GM10248 (cell line): ENCODE results near the gene UBE2D3.

Experiments used
- CTCF ChIA-PET: fragments of 300-600 bp; sonication (Branson Sonifier 250); formaldehyde crosslinking; extraction: SDS; loops from one replicate; lab custom pipeline; 2021; ENCODE audit warnings: antibody characterized with exemption; lab: Yijun Ruan, JAX
- POLR2A ChIA-PET: fragments of 350-650 bp; sonication (Branson Sonifier 250); formaldehyde crosslinking; extraction: SDS; loops from one replicate; lab custom pipeline; 2020; ENCODE audit warnings: antibody characterized with exemption; lab: Yijun Ruan, JAX
- DNase-seq: peaks from one replicate; pipeline ENCODE4 v3.0.0; 2012; ENCODE audit errors: extremely low spot score
- TF ChIP-seq, protein P1 (sequence below): IDR thresholded peaks from 2 replicates; pipeline ENCODE4 v1.5.1; 2012; ENCODE audit warnings: mild to moderate bottlenecking, low read depth; ENCODE audit errors: extremely low read depth, missing control alignments, control extremely low read depth

UBE2D3 gene

DNA sequence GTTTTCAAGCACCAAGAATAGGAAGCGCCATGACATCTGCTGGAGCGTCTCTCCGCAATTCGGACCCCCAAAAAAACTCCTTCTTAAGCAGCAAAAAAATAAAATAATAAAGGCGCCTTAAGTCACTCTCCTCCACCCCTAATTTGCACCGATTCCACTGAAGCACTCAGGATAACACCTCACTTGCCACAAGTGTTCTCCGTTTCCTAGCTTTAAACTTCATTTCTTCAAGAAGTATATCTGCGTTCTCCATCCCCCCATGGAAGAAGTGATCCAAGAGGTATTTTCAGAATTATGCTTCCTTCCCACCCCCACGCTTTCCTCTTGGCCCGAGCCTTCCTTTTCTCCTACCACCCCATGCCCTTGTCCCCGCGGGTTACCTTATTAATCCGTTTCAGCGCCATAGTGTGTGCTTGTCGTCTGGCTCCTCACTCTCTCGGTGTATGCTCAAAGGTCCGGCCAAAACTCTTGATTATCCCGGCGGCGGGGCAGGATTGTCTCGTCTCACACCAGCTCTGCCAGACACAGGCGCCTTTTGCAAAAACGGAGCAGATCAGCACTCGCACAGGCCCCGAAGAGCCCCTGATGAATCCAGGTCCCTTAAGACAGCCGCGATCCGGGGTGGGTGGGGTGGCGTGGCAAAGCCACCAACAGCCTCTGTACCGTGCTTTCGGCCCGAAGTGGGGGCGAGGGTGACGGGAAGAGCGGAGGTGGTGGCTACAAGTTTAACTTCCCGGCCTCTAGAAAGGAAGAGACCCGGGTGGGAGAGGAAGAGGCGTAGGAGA lies 1.1 kb downstream of the UBE2D3 start:
- ChIA-PET POLR2A (interaction anchor here (0.7 to 2.7 kb wide), 2 partner anchors 9 to 10 kb away, joined by 3 to 25 read pairs; no protein-coding TSS in a partner anchor), CTCF (interaction anchor here (0.9 to 2.3 kb wide), 4 partner anchors 10 to 65 kb away, joined by 3 to 13 read pairs (median 5); partner anchors contain the start of genes CISD2 and MANBA)
- TF ChIP-seq, protein P1, sequence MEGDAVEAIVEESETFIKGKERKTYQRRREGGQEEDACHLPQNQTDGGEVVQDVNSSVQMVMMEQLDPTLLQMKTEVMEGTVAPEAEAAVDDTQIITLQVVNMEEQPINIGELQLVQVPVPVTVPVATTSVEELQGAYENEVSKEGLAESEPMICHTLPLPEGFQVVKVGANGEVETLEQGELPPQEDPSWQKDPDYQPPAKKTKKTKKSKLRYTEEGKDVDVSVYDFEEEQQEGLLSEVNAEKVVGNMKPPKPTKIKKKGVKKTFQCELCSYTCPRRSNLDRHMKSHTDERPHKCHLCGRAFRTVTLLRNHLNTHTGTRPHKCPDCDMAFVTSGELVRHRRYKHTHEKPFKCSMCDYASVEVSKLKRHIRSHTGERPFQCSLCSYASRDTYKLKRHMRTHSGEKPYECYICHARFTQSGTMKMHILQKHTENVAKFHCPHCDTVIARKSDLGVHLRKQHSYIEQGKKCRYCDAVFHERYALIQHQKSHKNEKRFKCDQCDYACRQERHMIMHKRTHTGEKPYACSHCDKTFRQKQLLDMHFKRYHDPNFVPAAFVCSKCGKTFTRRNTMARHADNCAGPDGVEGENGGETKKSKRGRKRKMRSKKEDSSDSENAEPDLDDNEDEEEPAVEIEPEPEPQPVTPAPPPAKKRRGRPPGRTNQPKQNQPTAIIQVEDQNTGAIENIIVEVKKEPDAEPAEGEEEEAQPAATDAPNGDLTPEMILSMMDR = no peak
- no peak for DNase-seq

DNA sequence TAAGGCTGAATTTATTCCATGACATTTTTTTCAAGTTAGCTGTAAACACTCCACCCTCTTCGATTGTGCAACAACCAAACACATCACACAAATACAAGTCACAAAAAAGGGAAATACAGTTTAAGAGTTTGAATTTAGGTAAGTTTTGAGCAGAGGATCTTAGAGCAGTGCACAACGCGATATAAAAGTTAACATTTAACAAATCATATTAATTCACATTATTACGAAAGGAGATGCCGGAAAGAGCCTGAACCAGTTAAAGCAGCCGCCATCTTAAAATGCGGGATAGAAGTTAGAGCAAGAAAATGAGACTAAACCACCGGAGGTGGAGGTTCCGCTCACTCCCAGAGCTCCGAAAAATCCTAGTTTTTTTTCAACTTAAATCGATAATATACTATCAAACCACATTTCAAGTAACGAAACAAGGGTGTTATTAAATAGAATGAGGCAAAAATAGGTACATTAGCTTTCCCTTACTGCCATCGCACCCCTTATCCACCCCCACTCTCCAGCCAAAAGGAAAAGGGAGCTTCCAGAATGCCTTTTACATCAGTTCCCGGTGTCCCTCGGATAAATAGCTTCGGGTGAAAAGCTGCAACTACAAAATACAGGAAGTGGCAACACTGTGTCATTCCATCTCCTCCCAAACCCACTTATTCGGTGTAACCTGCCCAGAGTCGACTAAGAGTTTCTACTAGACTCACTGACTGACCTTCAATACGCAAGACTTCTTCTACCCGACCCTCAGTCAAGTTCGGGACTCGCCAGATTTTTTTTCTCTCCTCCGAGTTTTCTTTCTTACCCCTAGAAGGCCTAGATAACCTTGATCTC lies 1.9 kb downstream of the UBE2D3 start:
- CTCF ChIA-PET = interaction anchor here (0.9 to 1.6 kb wide), 3 partner anchors 9 to 61 kb away, joined by 3 to 7 read pairs (median 3); no protein-coding TSS in a partner anchor
- POLR2A ChIA-PET = interaction anchor here (0.7 kb wide), 1 partner anchor 10 kb away, joined by 3 read pairs; no protein-coding TSS in a partner anchor
- TF ChIP-seq, protein P1 = no peak
- DNase-seq = no peak

DNA sequence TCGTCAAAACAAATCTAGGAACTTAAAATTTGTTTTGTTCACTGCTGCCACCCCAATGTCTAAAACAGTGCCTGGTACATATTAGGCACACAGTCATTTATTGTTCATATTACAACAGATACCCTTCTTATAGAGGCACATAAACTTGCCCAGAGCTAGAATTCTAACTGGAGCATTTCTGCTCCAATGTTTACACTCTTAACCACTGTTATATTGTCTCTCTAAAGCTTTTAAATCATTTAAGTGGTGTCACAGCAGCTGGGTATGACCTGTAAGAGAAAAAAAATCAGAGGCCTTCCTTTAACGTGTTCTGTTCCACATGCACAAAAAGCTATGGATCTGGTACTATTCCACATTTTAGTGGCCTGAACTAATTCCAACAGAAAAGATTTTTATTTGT lies 3.0 kb downstream of the UBE2D3 start:
- DNase-seq = no peak
- TF ChIP-seq, protein P1 = no peak
- POLR2A ChIA-PET = interaction anchor here (1.3 kb wide), 1 partner anchor 12 kb away, joined by 3 read pairs; no protein-coding TSS in a partner anchor
- CTCF ChIA-PET = interaction anchor here (1.2 to 2.4 kb wide), 3 partner anchors 15 to 184 kb away, joined by 3 to 10 read pairs (median 4); no protein-coding TSS in a partner anchor

- POLR2A ChIA-PET = interaction anchor here (1.1 to 1.3 kb wide), 3 partner anchors 12 to 63 kb away, joined by 3 to 4 read pairs (median 3); partner anchors contain the start of gene MANBA
- DNase-seq = no peak
- TF ChIP-seq, protein P1 = no peak
- CTCF ChIA-PET = interaction anchor here (1.2 to 2.4 kb wide), 3 partner anchors 14 to 184 kb away, joined by 3 to 10 read pairs (median 4); no protein-coding TSS in a partner anchor
These were observed 3.5 kb downstream of the UBE2D3 start for GRCh38 chr4:102823897-102824296.

GRCh38 chr4:102823464-102823863 lies 3.9 kb downstream of the UBE2D3 start:
- TF ChIP-seq, protein P1 = no peak
- DNase-seq = no peak
- ChIA-PET CTCF (interaction anchor here (1.5 to 2.4 kb wide), 4 partner anchors 10 to 186 kb away, joined by 4 to 10 read pairs (median 5); no protein-coding TSS in a partner anchor), POLR2A (interaction anchor here (1.1 to 1.3 kb wide), 3 partner anchors 11 to 63 kb away, joined by 3 to 4 read pairs (median 3); partner anchors contain the start of gene MANBA)
